HG02588 (cell line): Measurements from ENCODE around the gene GSTT2B.
"Not testable (repeated sequence)": the region's sequence is repeated elsewhere in the genome, so short reads cannot be mapped to it uniquely, and the experiment has no call there.

Experiments used
- ATAC-seq: cut with Tn5 transposase; IDR thresholded peaks from one replicate; pipeline ENCODE4 v1.9.1; 2021; ENCODE audit warnings: mild to moderate bottlenecking, moderate library complexity; ENCODE audit not compliant: unreplicated experiment

The GSTT2B gene, protein sequence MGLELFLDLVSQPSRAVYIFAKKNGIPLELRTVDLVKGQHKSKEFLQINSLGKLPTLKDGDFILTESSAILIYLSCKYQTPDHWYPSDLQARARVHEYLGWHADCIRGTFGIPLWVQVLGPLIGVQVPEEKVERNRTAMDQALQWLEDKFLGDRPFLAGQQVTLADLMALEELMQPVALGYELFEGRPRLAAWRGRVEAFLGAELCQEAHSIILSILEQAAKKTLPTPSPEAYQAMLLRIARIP

GRCh38 chr22:23961084-23961771, at the start of gene GSTT2B:
TSS of gene GSTT2B (minus strand) at chr22:23961195. CDS start at chr22:23961131, 64 bp downstream.
- not testable (repeated sequence) for ATAC-seq

DNA sequence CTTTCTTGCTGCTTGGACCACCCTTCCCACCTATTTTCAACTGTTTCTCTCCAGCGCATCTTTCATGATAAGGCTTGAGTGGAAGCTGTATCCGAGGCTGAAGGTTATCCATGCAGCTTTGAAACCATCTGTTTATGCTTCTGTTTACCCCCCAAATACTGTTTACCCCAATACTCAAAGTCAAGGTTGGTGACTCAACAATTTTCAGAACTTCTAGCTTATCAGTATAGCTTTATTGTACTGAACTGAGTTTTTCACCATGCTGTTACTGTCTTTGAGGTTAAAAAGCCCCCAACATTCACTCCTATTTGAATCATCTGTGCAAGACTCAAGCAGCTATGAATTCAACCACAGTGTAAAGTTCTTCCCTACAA, 49.0 kb upstream of the GSTT2B start:
- no peak for ATAC-seq

DNA sequence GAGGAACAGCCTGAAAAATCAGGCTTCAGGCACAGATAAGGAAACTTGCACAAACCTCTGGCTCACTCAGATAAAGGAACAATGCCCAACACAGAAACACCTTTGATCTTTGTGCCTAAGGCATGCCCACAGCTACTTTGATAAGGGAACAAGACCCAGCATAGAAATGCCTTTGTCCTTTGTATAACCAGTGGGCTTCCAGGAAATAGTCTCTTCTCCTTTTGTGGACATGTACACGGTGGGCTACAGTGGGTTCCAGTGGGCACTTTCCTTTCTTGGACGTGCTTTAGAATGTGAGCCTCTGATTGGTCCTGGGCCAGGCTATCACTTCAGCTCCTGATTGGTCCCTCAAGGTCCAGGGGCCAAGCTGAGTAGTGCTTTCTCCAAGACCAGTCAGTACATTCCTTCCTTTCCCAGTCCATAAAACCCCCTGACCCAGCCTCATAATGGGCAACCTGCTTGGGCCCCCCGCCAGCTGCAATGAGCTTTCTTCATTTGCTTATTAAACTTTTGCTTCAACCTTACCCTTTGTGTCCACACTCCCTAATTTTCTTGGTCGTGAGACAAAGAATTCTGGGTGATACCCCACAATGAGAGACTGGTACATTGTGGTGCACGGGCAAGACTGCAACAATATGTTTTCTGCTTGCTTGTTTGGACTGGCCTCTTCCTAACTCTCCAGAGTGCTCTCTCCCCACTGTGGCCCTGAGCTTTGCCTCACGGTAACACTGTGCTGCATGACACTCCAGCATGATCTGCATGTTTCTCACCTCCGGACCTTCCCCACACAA, 48.4 kb upstream of the GSTT2B start:
- ATAC-seq: no peak

DNA sequence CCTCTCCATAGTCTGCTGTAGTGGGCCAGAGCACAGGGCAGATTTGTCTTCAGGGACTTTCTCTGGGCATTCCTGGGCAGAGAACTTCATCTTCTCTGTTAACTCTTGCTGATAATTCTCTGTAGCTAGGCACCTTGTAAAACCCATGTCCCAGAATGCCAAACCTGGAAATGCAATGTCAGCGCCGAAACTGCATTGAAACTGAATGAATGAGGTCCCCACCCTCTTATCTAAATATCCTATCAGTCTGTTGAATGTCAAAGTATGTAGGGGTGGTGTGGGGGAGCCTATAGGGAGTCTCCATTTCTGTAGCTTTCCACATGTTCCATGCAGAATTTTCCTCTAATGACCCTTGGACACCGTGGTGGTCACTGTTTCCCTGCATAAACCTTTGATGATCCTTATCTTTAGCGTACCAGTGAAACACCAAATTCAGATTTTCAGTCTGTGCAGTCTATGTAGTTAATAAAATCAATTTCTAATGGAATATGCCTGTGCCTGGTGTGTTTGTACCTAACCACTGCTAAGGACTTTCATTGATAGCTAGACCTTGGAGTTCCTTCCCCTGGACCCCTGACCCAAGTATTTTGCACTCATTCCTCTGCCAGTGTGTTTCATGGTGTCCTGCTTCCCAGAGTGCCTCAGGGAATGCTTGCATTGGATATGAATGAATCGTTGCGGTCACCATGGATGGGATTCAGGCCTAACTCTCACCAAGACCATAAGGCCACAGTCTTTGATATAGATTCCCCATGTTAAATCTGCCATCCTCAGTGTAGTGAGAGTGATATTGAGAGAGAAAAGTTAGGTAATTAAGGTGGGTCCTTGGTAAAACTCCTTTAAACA, 47.6 kb upstream of the GSTT2B start:
- no peak for ATAC-seq

- no peak for ATAC-seq
Measured at GRCh38 chr22:24008022-24008283, 47.0 kb upstream of the GSTT2B start.

DNA sequence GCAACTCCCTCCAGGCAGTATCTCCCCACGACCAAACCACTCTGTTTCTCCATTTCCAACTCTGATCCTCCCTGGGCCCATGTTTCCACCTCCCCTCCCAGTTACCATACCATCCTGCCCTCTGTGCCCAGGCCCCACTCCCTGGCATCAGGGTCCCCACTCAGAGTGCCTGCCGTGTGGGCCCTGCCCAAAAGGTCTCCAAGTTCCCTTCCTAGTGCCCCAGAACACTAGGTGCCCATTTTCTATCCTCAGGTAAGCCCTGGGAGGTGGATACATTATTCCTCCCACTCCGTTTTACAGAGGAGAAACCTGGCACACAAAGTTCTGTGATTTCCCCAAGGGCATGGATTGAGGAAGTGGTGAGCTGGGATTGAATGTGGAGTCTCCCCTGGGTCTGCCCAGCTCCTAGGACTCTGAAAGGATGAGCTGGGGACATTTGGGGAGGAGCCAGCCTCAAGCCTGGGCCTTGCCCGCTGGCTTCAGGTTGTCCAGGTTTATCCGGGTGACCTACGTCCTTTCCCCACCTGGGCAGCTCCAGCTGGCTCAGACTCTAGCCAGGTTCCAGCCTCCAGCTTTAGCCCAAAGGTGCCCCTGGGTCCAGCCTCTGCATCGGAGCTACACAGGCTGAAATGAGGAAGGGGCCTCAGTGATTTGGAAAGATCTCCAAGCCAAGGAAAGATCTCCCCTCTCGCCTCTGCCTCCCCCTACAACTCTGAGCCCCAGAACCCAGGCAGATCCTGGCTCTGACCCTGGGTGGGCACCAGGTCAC, 46.4 kb upstream of the GSTT2B start:
- ATAC-seq: no peak

GRCh38 chr22:24006914-24007214, 45.9 kb upstream of the GSTT2B start:
- no peak for ATAC-seq

DNA sequence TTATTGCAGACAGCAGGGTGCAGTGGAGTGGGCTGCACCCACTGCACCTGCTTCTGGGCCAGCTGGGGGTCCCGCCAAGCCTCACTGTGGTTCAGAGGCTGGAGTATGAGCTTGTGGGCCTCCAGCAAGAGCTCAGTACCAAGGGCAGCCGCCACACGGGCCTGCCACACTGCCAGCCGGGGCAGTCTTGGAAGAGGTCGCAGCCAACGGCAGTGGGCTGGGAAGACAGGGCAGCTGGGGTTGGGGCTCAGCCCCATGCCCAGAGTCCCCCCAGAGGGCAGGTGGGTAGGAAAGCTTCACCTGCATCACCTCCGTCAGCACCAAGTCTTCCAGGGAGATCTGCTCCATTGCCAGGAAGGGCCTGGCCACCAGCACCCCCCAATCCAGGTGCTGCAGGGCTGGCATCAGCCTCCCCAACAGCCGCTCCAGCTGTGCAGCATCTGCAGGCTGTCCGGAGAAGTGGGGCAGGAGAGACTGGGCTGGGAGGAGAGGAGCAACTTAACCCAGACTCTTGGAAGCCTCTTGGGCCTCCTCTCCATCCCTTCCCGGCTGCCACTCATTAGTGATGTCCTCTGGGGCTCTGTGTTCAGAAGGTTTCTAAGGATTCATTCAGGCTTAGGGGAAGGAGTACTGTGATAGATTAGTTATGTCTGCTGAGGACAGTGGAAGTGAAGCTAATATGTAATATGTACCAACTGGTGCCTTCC, 45.4 kb upstream of the GSTT2B start:
- ATAC-seq: no peak

DNA sequence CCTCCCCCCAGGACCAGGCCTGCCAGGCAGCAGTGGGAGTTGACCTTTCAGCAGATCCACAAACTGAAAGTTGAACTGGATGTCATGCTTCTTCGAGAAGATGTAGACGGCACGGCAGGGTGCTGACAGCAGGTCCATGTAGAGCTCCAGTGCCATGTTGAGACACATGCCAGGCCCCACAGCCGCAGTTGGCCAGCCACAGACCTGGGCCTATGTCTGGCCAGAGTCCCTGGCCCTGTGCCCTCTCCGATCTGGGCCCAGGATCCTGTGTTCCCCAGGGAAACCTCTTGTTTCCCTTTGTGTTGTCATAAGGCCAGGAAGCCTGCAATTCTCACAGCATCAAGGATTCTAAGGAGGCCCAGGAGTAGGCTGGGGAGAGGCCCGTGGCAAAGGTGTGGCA, 44.2 kb upstream of the GSTT2B start, which contains the start of gene GSTT4:
Gene GSTT4, minus strand, starts transcription at position 253 of the 400 bp plus-strand sequence. Its CDS starts 97 bp downstream, at position 156.
- no peak for ATAC-seq

GRCh38 chr22:24003887-24004286, 42.9 kb upstream of the GSTT2B start:
- no peak for ATAC-seq

DNA sequence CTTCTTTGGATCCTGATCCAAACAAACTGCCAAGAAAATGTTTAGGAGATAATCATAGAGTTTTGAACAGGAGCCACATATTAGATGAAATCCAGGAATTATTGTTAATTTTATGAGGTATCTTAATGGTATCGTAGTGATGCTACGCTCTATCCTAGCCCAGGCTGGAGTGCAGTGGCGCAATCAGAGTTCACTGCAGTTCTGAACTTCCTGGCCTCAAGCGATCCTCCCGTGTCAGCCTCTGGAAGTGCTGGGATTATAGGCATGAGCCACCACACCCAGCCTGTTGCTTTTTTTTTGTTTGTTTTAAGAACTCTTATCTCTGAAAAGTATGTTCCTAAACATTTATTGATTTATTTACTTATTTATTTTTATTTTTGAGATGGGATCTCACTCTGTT, 41.9 kb upstream of the GSTT2B start:
- no peak for ATAC-seq

GRCh38 chr22:24002272-24002671, 41.3 kb upstream of the GSTT2B start:
- no peak for ATAC-seq

DNA sequence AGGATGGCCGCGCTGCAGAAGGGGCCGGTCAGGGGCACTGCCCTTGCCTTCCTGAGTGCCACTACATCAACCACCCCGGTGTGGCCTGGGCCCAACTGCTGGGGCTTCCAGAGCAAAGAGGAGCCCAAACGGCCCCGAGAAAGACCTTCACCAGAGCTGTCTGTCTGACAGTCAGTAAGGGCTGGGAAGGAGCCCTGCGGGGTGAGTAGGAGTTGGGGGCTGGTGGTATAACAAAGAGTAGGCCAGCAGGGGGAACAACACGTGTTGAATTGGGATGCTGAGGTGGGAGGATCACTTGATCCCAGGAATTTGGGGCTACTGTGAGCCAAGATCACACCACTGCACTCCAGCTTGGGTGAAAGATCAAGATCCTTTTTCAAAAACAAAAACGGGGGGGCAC, 40.3 kb upstream of the GSTT2B start:
- no peak for ATAC-seq

DNA sequence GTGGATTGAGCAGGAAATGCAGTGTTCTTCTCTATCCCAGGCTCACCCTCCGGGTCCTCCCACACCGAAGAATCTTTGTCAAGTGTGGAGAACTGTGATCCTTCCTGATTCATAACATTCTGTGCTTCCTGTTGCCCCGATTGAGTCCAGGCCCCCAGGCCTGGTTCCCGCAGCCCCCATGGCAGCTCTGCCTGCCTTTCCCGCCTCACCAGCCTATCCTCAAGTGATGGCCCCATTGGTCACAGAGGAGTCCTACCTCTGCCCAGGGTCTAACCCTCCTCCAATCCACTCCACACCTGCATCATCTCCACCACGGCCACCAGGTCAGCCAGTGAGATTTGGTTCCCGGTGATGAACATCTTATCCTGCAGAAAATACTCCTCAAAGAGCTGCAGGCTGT, 38.8 kb upstream of the GSTT2B start:
- not testable (repeated sequence) for ATAC-seq

- ATAC-seq: no peak
Measured at GRCh38 chr22:23997092-23997491, 36.1 kb upstream of the GSTT2B start.

DNA sequence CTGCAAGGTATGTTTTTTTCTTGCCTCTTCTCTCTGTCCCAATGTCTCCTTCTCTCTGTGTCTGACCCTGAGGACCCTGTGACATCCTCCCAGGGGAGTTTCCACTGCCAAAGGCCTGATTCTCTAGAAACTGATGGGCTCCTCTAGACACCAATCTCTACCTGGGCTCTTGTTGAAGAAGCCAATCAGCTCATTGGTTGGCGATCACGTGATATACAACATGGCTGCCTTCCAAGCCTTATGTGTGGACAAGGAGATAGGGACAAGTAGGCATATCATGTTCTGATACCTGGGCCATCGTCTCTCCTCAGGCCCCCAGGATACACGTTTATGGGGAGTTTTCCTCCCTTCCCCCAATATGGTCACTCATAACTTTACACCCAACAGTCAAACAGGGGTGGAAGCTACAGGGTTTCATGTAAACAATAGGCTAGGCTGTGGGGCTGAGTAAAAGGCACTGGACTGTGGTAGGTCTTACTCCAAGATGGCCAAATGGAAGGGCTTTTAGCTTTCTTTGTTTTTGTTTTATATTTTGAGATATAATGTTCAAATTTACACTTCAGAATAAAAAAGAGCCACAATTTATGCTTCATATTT, 32.7 kb upstream of the GSTT2B start:
- not testable (repeated sequence) for ATAC-seq

- not testable (repeated sequence) for ATAC-seq
Measured at GRCh38 chr22:23993080-23993479, 32.1 kb upstream of the GSTT2B start.

GRCh38 chr22:23989583-23990244, 28.7 kb upstream of the GSTT2B start:
- not testable (repeated sequence) for ATAC-seq
